Psoas muscle (tissue), 8 donors: ENCODE data around the gene MANSC1. TPM values are rescaled to one million over a fixed set of nuclear protein-coding genes. Genes with fewer than 3 reads are reported as not detected.

ENCODE experiments used
- ATAC-seq, 4 donors: fragments of 200-7000 bp; cut with Tn5 transposase; one replicate each; pipeline ENCODE4 v1.9.1; 2020; ENCODE audit warnings: moderate library complexity in 3 of 4, mild to moderate bottlenecking in 2 of 4
- DNase-seq, 2 donors: peaks; one replicate each; pipeline ENCODE4 v3.0.0-alpha.2; 2020
- H3K27ac ChIP-seq: fragments of 200-600 bp; one replicate; pipeline ENCODE4 v1.8.0; 2022
- H3K27me3 ChIP-seq, 3 donors: fragments of 200-600 bp in 1 of 3; one replicate each; pipeline versions ENCODE4 v1.6.1 to v1.8.0; 2013 to 2022; ENCODE audit warnings: low read length in 2 of 3, mild to moderate bottlenecking in 2 of 3, moderate library complexity in 1 of 3; ENCODE audit not compliant: insufficient read depth in 3 of 3
- H3K36me3 ChIP-seq, 2 donors: fragments of 200-600 bp in 1 of 2; one replicate each; pipeline versions ENCODE4 v1.6.1 to v1.8.0; 2013 to 2022; ENCODE audit warnings: low read depth in 1 of 2, mild to moderate bottlenecking in 1 of 2, moderate library complexity in 1 of 2; ENCODE audit not compliant: insufficient read depth in 1 of 2
- H3K4me1 ChIP-seq: fragments of 200-600 bp; one replicate; pipeline ENCODE4 v1.8.0; 2022
- H3K4me3 ChIP-seq: fragments of 200-600 bp; one replicate; pipeline ENCODE4 v1.8.0; 2022; ENCODE audit warnings: mild to moderate bottlenecking
- H3K9me3 ChIP-seq: fragments of 200-600 bp; one replicate; pipeline ENCODE4 v1.8.0; 2022
- CTCF ChIP-seq: fragments of 200-600 bp; IDR thresholded peaks from one replicate; pipeline ENCODE4 v1.8.0; 2022; ENCODE audit warnings: antibody characterized with exemption
- WGBS, 3 donors: extraction: QIAGEN DNeasy Blood & Tissue Kit; methylation state at CpG; one replicate each; pipeline versions ENCODE4 v1.1.6 to v1.1.7; 2013; 5-methylcytosine and 5-hydroxymethylcytosine counted together
- intact Hi-C, 2 donors: fragments of 100-400 bp; cut with DNase I; formaldehyde crosslinking; loops; one replicate each; pipeline versions ENCODE4 v1.11.0 to v1.14.2; 2022
- polyA plus RNA-seq, 3 donors: library from polyadenylated mRNA; stranded (reverse); fragments of 200-250 nt; gene quantifications; one replicate each; pipeline ENCODE4 v1.2.3, GENCODE V29; 2013
- total RNA-seq, 4 donors: library from RNA; stranded (reverse); fragmentation: NEBNext Ultra II Directional in 2 of 4; extraction: Animal tissue kit (Norgen Biotek cat#: 25700) in 2 of 4; gene quantifications; one replicate each; pipeline versions ENCODE4 v1.2.1 to v1.2.4, GENCODE V29; 2021 to 2023
- donor health status: healthy with polysubstance abuse.
- donor health status: DM: no; HTN: no; CAD: no; lungs with moderate emphysema.
- donor health status: Bipolar disorder and iron deficiency.
- donor health status: healthy.
- donor health status: DM: yes; HTN: yes; CAD: no.
- donor health status: DM: no; HTN: no; CAD: no.
- donor health status: DM: no; HTN: no; CAD: no.
- donor health status: DM: yes; HTN: yes; CAD: no.

The MANSC1 gene
- total and polyA plus RNA-seq, 7 donors = 2.2 to 3.6 (median 3.2) TPM

- intact Hi-C loops = no loop called here
- no peak for TF ChIP-seq CTCF
- Histone ChIP-seq H3K9me3 (no peaks in the 10 kb centered on the region), H3K27ac (no peak overlapping the region), H3K27me3 (no peaks in the 10 kb centered on the region), H3K4me1 (peaks cover 2% of the 10 kb centered on the region), H3K36me3 (no peaks in the 10 kb centered on the region), H3K4me3 (no peak overlapping the region)
- no peak for ATAC-seq
- DNase-seq = no peak
- WGBS, 3 donors = 69 to 76% (median 72%) methylated on average over 7 of the region's 7 CpGs
Measured at GRCh38 chr12:12384571-12385340, 34.7 kb upstream of the MANSC1 start.

GRCh38 chr12:12381982-12382381, 31.9 kb upstream of the MANSC1 start:
- WGBS, 3 donors = 92 to 97% (median 97%) methylated on average over 3 of the region's 3 CpGs
- H3K27ac ChIP-seq = no peak overlapping the region
- intact Hi-C loops = no loop called here
- H3K36me3 ChIP-seq = no peaks in the 10 kb centered on the region
- no peak for TF ChIP-seq CTCF
- ATAC-seq (no peak), DNase-seq (no peak)
- H3K4me3 ChIP-seq = no peak overlapping the region
- no peaks in the 10 kb centered on the region for H3K9me3 ChIP-seq
- no peaks in the 10 kb centered on the region for H3K27me3 ChIP-seq
- peaks cover 5% of the 10 kb centered on the region for H3K4me1 ChIP-seq

GRCh38 chr12:12380949-12381593, 31.0 kb upstream of the MANSC1 start:
- Histone ChIP-seq H3K27ac (no peak overlapping the region), H3K36me3 (no peaks in the 10 kb centered on the region), H3K4me3 (no peak overlapping the region), H3K9me3 (no peaks in the 10 kb centered on the region), H3K4me1 (peaks cover 5% of the 10 kb centered on the region), H3K27me3 (no peaks in the 10 kb centered on the region)
- TF ChIP-seq CTCF = no peak
- DNase-seq (no peak), ATAC-seq (no peak)
- WGBS, 3 donors = 97 to 99% (median 98%) methylated on average over 6 of the region's 6 CpGs
- intact Hi-C loops = no loop called here

- ATAC-seq = peak in 1 of 4 donors; percentile 57
- WGBS, 3 donors = 55 to 72% (median 62%) methylated on average over 4 of the region's 4 CpGs
- H3K27ac ChIP-seq = no peak overlapping the region
Measured at GRCh38 chr12:12379831-12380730, 30.0 kb upstream of the MANSC1 start.

More at GRCh38 chr12:12379831-12380730, 30.0 kb upstream of the MANSC1 start:
- Histone ChIP-seq H3K36me3 (no peaks in the 10 kb centered on the region), H3K4me3 (no peak overlapping the region), H3K27me3 (no peaks in the 10 kb centered on the region), H3K9me3 (no peaks in the 10 kb centered on the region), H3K4me1 (peaks cover 5% of the 10 kb centered on the region)
- intact Hi-C loops = loop anchor here (5.0 kb wide), 4 partner anchors 187 to 327 kb away; no protein-coding TSS in a partner anchor
- TF ChIP-seq CTCF = no peak
- DNase-seq = no peak
